Activated CD4-positive, alpha-beta T cell treated with anti-CD3 and anti-CD28 coated beads for 36 hours (primary cell): Measurements from ENCODE around the gene HOXB9. TPM values are rescaled to one million over a fixed set of nuclear protein-coding genes. Genes with fewer than 3 reads are reported as not detected.

Experiments
- ATAC-seq: fragments of 200-7000 bp; cut with Tn5 transposase; one replicate; pipeline ENCODE4 v1.10.0; 2021; ENCODE audit warnings: mild to moderate bottlenecking, moderate library complexity
- CTCF ChIA-PET: fragments of 350-600 bp; sonication (Branson Sonifier 250); formaldehyde crosslinking; loops from one replicate; lab custom pipeline; 2021; ENCODE audit warnings: antibody characterized with exemption; lab: Charles Lee
- POLR2A ChIA-PET: fragments of 350-600 bp; sonication (Branson Sonifier 250); formaldehyde crosslinking; loops from one replicate; lab custom pipeline; 2021; ENCODE audit warnings: antibody characterized with exemption, inconsistent platforms; lab: Charles Lee
- DNase-seq: peaks from one replicate; pipeline ENCODE4 v3.0.0-alpha.2; 2020
- H3K27ac Mint-ChIP-seq: one replicate; pipeline ENCODE4 v1.8.0; 2021; ENCODE audit warnings: mixed read lengths
- H3K27me3 Mint-ChIP-seq: one replicate; pipeline ENCODE4 v1.8.0; 2021; ENCODE audit warnings: mixed read lengths
- H3K36me3 Mint-ChIP-seq: one replicate; pipeline ENCODE4 v1.8.0; 2021; ENCODE audit warnings: low read depth, mixed read lengths
- H3K4me1 Mint-ChIP-seq: one replicate; pipeline ENCODE4 v1.8.0; 2021; ENCODE audit warnings: mixed read lengths
- H3K4me3 Mint-ChIP-seq: one replicate; pipeline ENCODE4 v1.8.0; 2021; ENCODE audit warnings: mild to moderate bottlenecking, moderate library complexity, mixed read lengths
- H3K9me3 Mint-ChIP-seq: one replicate; pipeline ENCODE4 v1.8.0; 2021; ENCODE audit warnings: low read depth, mixed read lengths
- intact Hi-C, 2 experiments: fragments of 100-400 bp; cut with DNase I in 1 of 2; cut with micrococcal nuclease in 1 of 2; formaldehyde crosslinking; loops; one replicate each; pipeline versions ENCODE4 v1.14.2 to v1.15.1; 2022 to 2024; cut with DNase I, micrococcal nuclease
- total RNA-seq, 2 experiments: library from RNA; stranded (reverse); gene quantifications; one replicate each; pipeline ENCODE4 v1.2.3, GENCODE V29; 2021

The HOXB9 gene
- total RNA-seq, 2 experiments from 2014 or later, result 1.9 to 2.5 TPM

DNA sequence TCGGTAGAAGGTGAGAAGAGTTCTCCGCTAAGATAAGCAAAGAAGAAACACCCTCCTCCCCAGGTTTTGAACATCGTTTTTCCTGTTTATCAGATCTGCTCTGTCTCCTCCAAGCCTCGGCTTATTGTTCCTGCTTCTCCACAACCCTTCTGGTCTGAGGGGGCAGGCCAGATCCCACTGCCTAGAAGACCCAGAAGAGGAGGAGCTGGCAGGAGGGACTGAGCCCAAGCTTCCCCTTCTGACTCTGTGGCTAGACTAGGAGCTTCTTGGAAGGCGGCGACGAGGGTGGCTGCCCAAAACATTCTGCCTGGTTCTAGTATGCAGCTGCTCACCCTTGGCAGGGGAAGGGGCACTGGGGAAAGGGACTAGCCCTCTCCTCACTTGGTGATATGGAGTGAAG lies 27.4 kb downstream of the HOXB9 start:
- Mint-ChIP-seq H3K36me3 (no peaks in the 10 kb centered on the region), H3K27me3 (peaks cover 84% of the 10 kb centered on the region), H3K4me1 (peaks cover 34% of the 10 kb centered on the region), H3K9me3 (no peaks in the 10 kb centered on the region), H3K4me3 (peak overlapping the region; percentile 46), H3K27ac (no peak overlapping the region)
- ChIA-PET CTCF (interaction anchor here (0.6 to 2.1 kb wide), 5 partner anchors 14 to 961 kb away, joined by 3 to 8 read pairs (median 4); no protein-coding TSS in a partner anchor), POLR2A (interaction anchor here (1.0 kb wide), 1 partner anchor 10 kb away, joined by 3 read pairs; no protein-coding TSS in a partner anchor)
- DNase-seq (no peak), ATAC-seq (no peak)
- intact Hi-C loops, result loop anchor here in 1 of 2 experiments (5.0 to 10.0 kb wide), 2 partner anchors 56 to 454 kb away; no protein-coding TSS in a partner anchor

DNA sequence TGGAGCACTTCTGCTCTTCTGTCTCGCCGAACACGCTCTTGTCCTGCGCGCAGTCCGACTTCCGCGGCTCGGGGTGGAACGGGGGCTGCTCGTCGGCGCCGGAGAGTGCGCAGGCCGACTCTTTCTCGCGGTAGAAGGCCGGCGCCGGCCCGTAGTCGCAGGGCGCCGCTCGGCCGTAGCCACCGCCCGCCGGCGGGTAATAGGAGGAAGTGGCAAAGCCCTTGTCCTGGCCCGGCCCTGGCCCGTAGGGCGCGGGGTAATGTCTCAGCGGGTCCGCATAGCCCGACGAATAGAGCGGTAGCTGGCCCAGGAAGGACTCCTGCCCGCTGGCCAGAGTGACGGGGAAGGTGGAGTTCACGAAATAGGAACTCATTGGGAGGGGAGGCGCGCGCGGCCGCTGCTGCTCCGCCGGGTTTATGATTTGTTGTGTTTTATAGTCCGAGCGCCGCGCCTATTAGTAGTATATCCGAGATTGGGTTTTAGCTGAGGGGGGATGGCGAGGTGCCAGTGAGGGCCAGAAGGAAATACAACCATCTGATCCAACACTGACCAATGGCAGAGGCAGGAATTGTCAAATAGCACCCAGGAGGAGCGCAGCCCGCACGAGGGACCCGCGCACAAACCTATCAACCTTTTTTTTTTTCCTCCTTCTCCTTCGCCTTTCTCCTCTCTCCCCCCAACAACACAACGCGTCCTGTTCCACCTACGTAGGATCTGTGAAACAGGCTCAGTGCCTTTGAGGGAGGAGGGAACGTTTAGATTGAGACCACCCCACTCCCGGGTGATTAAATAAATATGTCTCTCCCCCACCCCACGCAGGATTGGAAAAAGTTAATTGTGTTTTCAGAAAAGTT lies 28.2 kb downstream of the HOXB9 start:
- Mint-ChIP-seq H3K27me3 (peaks cover 82% of the 10 kb centered on the region), H3K27ac (peak overlapping the region; percentile 35), H3K9me3 (no peaks in the 10 kb centered on the region), H3K36me3 (no peaks in the 10 kb centered on the region), H3K4me1 (peaks cover 34% of the 10 kb centered on the region), H3K4me3 (peak overlapping the region; percentile 46)
- DNase-seq (peak; percentile 57), ATAC-seq (peak; percentile 27)
- intact Hi-C loops, result loop anchor here (2.0 to 10.0 kb wide), 3 partner anchors 15 to 453 kb away; no protein-coding TSS in a partner anchor
- ChIA-PET POLR2A (no interaction called here), CTCF (interaction anchor here (0.6 to 6.7 kb wide), 3 partner anchors 21 to 264 kb away, joined by 3 to 74 read pairs (median 8); no protein-coding TSS in a partner anchor)

DNA sequence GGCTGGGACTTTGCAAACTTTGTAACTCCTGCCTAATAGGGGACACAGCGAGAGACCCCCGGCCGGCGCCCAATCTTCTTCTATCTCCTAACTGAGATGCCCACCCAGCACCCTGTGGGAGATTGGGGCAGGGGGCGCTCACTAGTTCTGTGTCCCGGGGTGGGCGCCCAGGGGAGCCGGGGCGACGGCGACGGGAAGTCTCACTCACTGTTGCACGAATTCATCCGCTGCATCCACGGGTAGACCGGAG lies 28.7 kb downstream of the HOXB9 start:
- intact Hi-C loops, result loop anchor here (2.0 to 10.0 kb wide), 3 partner anchors 15 to 453 kb away; no protein-coding TSS in a partner anchor
- H3K4me3 Mint-ChIP-seq, result peak overlapping the region; percentile 46
- ATAC-seq (no peak), DNase-seq (no peak)
- CTCF ChIA-PET, result interaction anchor here (1.4 to 6.7 kb wide), 2 partner anchors 263 to 572 kb away, joined by 3 to 74 read pairs; no protein-coding TSS in a partner anchor
- H3K9me3 Mint-ChIP-seq, result no peaks in the 10 kb centered on the region
- H3K36me3 Mint-ChIP-seq, result no peaks in the 10 kb centered on the region
- H3K27ac Mint-ChIP-seq, result no peak overlapping the region
- H3K4me1 Mint-ChIP-seq, result peaks cover 37% of the 10 kb centered on the region
- POLR2A ChIA-PET, result no interaction called here
- peaks cover 83% of the 10 kb centered on the region for H3K27me3 Mint-ChIP-seq

DNA sequence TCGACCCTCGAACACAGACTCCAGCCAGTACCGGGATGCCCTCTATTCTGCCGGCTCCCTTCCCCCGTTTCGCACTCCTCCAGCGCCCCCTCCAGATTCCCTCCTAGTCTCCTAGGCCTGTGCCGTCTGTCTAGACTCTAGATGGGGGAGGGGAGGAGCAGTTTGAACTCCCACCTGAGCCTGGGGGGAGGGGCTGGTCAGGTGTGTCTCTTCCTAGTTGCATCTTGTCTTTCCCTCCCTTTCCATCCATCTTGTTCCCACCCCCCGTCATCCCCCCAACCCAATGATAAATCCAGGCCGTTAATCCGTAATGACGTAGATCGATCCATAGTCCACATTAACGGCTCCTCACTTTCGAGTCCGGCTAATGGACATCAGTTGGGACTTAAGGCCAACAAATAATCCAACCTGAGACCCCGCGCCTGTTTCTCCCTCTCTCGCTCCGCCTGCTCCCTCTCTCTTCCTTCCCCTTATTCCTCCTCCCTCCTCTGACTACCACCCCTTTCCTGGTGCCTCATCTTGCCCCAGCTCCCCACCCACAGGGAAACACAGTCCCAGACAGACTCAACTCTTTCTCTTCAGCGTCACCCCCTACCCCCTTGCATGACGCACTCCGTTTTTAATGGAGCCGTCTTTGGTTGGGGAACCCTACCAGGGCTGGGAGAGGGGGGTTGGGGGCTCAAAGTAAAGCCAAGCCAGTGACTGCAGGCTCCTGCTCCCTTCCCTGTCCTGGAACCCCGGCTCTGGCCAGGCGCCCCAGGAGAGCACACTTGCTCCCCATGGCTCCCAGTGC lies 29.2 kb downstream of the HOXB9 start:
- H3K4me3 Mint-ChIP-seq, result peak overlapping the region; percentile 46
- no peak overlapping the region for H3K27ac Mint-ChIP-seq
- ATAC-seq (no peak), DNase-seq (no peak)
- ChIA-PET CTCF (interaction anchor here (0.6 to 6.7 kb wide), 11 partner anchors 13 to 572 kb away, joined by 3 to 74 read pairs (median 3); partner anchors contain the start of gene HOXB9), POLR2A (no interaction called here)
- H3K36me3 Mint-ChIP-seq, result no peaks in the 10 kb centered on the region
- no peaks in the 10 kb centered on the region for H3K9me3 Mint-ChIP-seq
- peaks cover 84% of the 10 kb centered on the region for H3K27me3 Mint-ChIP-seq
- H3K4me1 Mint-ChIP-seq, result peaks cover 36% of the 10 kb centered on the region
- intact Hi-C loops, result loop anchor here (2.0 to 10.0 kb wide), 3 partner anchors 16 to 452 kb away; no protein-coding TSS in a partner anchor

DNA sequence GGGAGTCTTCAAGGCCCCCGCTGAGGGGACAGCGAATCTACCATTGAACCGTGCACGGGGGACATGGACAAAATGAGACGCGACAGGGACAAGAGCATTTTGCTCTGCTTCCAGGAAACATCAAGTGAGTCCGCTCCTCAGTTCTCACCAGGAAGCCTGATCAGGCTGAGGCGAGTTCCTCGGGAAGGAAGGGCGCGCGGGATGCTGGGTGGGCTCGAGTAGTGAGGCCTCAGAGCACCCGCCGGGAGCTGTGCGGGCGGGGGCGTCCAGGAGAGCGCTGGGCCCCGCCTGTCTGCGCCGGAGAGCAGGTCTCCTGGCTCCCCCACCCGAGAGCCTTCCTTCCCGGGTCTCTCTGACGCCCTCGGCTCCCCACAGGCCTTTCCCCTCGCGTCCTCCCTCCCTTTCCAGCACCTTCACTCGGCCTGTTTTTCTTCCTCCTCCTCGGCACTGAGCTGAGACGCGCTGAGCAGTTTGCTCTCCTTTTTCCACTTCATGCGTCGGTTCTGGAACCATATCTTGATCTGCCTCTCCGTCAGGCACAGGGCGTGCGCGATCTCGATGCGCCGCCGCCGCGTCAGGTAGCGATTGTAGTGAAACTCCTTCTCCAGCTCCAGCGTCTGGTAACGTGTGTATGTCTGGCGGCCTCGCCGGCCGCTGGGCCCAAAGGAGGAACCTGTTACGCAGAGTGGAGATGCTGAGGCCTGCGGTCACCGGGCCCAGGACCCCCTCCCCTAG lies 30.0 kb downstream of the HOXB9 start:
- intact Hi-C loops, result loop anchor here (2.0 to 10.0 kb wide), 3 partner anchors 17 to 451 kb away; no protein-coding TSS in a partner anchor
- H3K9me3 Mint-ChIP-seq, result no peaks in the 10 kb centered on the region
- peak; percentile 70 for DNase-seq
- H3K27me3 Mint-ChIP-seq, result peaks cover 84% of the 10 kb centered on the region
- CTCF ChIA-PET, result interaction anchor here (0.6 to 6.7 kb wide), 13 partner anchors 14 to 571 kb away, joined by 3 to 74 read pairs (median 3); partner anchors contain the start of gene HOXB9
- peaks cover 36% of the 10 kb centered on the region for H3K4me1 Mint-ChIP-seq
- H3K36me3 Mint-ChIP-seq, result no peaks in the 10 kb centered on the region
- POLR2A ChIA-PET, result no interaction called here
- H3K4me3 Mint-ChIP-seq, result peak overlapping the region; percentile 46
- H3K27ac Mint-ChIP-seq, result peak overlapping the region; percentile 14
- peak; percentile 50 for ATAC-seq

DNA sequence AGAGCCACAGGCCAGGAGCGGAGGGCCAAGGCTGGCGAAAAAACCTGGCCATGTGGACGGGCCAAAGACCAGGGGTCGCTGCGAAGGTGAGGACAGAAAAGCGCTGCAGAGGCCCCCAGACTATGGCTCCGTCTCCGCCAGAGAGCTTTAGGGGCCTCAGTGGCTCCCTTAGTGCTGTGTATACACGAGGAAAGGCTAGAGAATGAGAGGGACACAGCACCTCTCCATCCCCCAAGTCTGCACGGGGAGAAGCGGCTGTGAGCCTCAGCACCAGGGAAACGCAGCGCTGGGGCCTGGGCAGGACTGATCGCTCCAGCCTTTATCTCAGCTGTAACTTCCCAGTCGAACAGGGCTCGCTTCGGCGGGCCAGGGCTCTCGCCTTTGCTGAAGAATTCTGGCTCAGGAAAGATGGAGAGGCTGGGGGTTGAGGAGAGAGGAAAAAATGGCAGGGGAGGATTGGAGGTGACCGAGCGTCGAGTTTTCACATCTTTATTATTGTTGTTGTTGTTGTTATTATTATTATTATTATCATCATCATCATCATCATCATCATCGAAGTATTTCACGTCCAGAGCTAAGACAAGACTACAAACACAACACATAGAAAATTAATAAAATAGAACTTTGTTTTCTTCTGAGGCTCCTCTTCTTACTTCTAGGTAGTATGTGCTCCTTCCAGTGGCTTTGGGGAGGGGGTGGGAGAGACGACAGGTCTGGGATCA lies 30.7 kb downstream of the HOXB9 start:
- H3K36me3 Mint-ChIP-seq, result no peaks in the 10 kb centered on the region
- POLR2A ChIA-PET, result no interaction called here
- no peak for DNase-seq
- no peak overlapping the region for H3K4me3 Mint-ChIP-seq
- CTCF ChIA-PET, result interaction anchor here (0.6 to 6.7 kb wide), 13 partner anchors 15 to 494 kb away, joined by 3 to 74 read pairs (median 3); partner anchors contain the start of genes CBX1 and HOXB9
- intact Hi-C loops, result loop anchor here in 1 of 2 experiments (5.0 to 10.0 kb wide), 2 partner anchors 53 to 451 kb away; no protein-coding TSS in a partner anchor
- no peaks in the 10 kb centered on the region for H3K9me3 Mint-ChIP-seq
- peaks cover 36% of the 10 kb centered on the region for H3K4me1 Mint-ChIP-seq
- no peak overlapping the region for H3K27ac Mint-ChIP-seq
- no peak for ATAC-seq
- peaks cover 82% of the 10 kb centered on the region for H3K27me3 Mint-ChIP-seq

DNA sequence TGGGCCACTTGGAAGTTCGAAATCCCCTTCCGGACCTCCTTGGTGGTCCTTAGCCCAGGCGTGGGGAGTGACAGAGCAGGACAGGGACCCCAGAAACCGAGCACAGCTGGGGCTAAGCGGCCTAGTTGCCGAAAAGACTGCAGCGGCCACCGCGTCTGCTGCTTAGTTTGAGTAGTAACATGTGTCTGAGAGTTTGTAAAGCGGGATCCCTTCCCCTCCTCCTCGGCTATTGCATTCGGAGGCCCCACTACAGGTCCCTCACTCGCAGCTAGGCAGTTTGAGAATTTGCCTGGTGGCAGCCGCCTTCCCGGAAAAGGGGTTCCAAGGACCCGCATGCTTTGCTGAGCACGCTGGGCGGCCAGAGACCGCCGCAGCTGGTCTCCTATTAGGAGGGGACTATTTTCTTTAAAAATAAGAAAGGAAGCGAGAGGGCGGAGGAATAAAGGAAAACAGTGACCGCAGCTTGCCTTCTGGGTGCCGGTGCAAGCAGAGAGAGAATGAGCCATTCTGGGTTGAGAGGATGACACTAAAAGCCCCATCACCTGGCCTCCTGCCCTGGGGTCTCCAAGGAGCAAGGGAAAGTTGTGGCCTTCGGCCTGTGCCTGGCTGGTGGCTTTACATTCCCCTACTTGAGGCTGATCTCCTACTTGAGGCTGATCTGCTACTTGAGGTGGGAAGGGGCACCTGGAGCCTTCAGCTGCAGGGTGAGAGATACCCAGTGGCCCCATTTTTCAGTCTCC lies 31.4 kb downstream of the HOXB9 start:
- H3K4me1 Mint-ChIP-seq, result peaks cover 39% of the 10 kb centered on the region
- no peak for DNase-seq

DNA sequence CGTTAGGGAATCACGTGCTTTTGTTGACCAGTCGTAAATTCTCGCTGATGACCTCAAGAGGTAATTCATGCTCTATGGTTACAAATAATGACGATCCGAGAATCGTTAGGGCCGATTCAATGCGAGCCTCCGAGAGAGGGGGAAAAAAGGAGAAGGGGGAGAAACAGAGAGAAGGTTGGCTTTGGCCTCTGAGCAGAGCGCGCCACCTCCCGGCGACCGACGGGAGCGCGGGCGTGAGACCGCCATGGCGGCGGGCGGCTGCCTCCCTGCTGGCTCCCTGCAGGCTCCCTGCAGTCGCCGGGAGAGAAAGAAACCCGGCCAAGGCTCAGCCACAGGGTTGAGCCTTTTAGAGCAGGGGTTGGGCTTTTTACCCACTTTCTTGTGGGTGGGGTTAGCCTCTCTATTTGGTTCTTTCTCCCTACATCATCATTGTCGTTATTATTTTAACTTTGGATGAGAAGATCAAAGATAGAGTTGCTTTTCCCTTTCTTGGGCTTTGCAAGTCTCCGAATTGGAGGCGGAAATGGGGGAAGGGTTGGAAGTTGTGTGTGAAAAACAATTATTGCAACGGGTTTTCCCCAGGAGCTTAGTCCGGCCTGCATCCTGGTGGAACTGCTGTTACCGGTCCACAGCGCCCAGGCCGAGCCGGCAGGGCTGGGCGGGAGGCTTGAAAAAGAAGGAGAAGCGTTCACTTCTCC lies 32.2 kb downstream of the HOXB9 start:
- ChIA-PET POLR2A (no interaction called here), CTCF (interaction anchor here (0.6 to 6.7 kb wide), 36 partner anchors 10 to 812 kb away, joined by 3 to 74 read pairs (median 5); partner anchors contain the start of gene HOXB9)
- intact Hi-C loops, result loop anchor here (1.0 to 10.0 kb wide), 8 partner anchors 258 to 569 kb away; no protein-coding TSS in a partner anchor
- Mint-ChIP-seq H3K27ac (no peak overlapping the region), H3K4me1 (peaks cover 40% of the 10 kb centered on the region), H3K27me3 (peaks cover 80% of the 10 kb centered on the region), H3K36me3 (no peaks in the 10 kb centered on the region), H3K4me3 (peak overlapping the region; percentile 67), H3K9me3 (no peaks in the 10 kb centered on the region)
- ATAC-seq (peak; percentile 67), DNase-seq (peak; percentile 90)

More for the DNA sequence above, 31.4 kb downstream of the HOXB9 start:
- ChIA-PET CTCF (interaction anchor here (0.6 to 6.7 kb wide), 13 partner anchors 19 to 813 kb away, joined by 3 to 74 read pairs (median 3); partner anchors contain the start of gene CBX1), POLR2A (no interaction called here)
- intact Hi-C loops, result loop anchor here (1.0 to 10.0 kb wide), 7 partner anchors 52 to 512 kb away; no protein-coding TSS in a partner anchor
- no peak for ATAC-seq
- H3K4me3 Mint-ChIP-seq, result no peak overlapping the region
- H3K36me3 Mint-ChIP-seq, result no peaks in the 10 kb centered on the region
- H3K27me3 Mint-ChIP-seq, result peaks cover 82% of the 10 kb centered on the region
- no peak overlapping the region for H3K27ac Mint-ChIP-seq
- H3K9me3 Mint-ChIP-seq, result no peaks in the 10 kb centered on the region
